Spinal cord (tissue), 4 donors: Measurements from ENCODE around the gene STPG4. TPM values are rescaled to one million over a fixed set of nuclear protein-coding genes. Genes with fewer than 3 reads are reported as not detected.

ENCODE experiments used
- polyA plus RNA-seq, 2 donors: library from polyadenylated mRNA; unstranded; fragments of 120-200 nt; gene quantifications; one replicate each; pipeline ENCODE4 v1.2.1, GENCODE V29; 2013; ENCODE audit not compliant: insufficient read length in 2 of 2
- total RNA-seq, 2 donors: library from RNA; depleted of rRNA in 1 of 2; stranded (reverse); fragments of 120-200 nt in 1 of 2; fragments of >200 nt in 1 of 2; gene quantifications; one replicate each; pipeline versions ENCODE4 v1.2.3 to v1.2.4, GENCODE V29; 2013 to 2014

STPG4 gene
- total and polyA plus RNA-seq, 4 donors = 0.35 to 0.74 (median 0.44) TPM; not detected in 1

Other genes with a start within 250 kb of the STPG4 start
- 10 to 100 TPM; 79.3 to 82.8 TPM for gene MCFD2, start 239.5 kb downstream of the STPG4 start, total RNA-seq
- 10 to 100 TPM; 56.8 to 61.5 TPM for gene MCFD2, start 239.5 kb downstream of the STPG4 start, polyA plus RNA-seq
- gene TTC7A, start 214.1 kb downstream of the STPG4 start, total RNA-seq = 10 to 100 TPM; 10.0 to 10.7 TPM
- 10 to 100 TPM; 15.2 to 17.3 TPM for gene TTC7A, start 214.1 kb downstream of the STPG4 start, polyA plus RNA-seq
- gene CALM2, start 21.2 kb upstream of the STPG4 start, total RNA-seq = 1,000 to 10,000 TPM in 1 of 2 donors, 100 to 1,000 TPM in 1; 916 to 1,199 TPM
- 1,000 to 10,000 TPM; 2,130 to 2,179 TPM for gene CALM2, start 21.2 kb upstream of the STPG4 start, polyA plus RNA-seq
- 10 to 100 TPM in 1 of 2 donors, 1 to 10 TPM in 1; 5.0 to 12.6 TPM for gene EPCAM, start 214.0 kb upstream of the STPG4 start, total RNA-seq
- 10 to 100 TPM; 23.2 to 26.1 TPM for gene EPCAM, start 214.0 kb upstream of the STPG4 start, polyA plus RNA-seq
- 10 to 100 TPM; 50.1 to 73.4 TPM for gene MSH2, start 247.8 kb upstream of the STPG4 start, total RNA-seq
- 10 to 100 TPM; 35.0 to 44.3 TPM for gene MSH2, start 247.8 kb upstream of the STPG4 start, polyA plus RNA-seq